T-cell (primary cell): ENCODE measurements around the gene EBLN2. TPM values are rescaled to one million over a fixed set of nuclear protein-coding genes. Genes with fewer than 3 reads are reported as not detected.

Source experiments
- ATAC-seq, 4 experiments: fragments of 200-7000 bp in 3 of 4; fragments of 150-1000 bp in 1 of 4; cut with Tn5 transposase; replicated peaks in 1 of 4; 1 replicate in 3 of 4; 2 replicates in 1 of 4; pipeline ENCODE4 v1.10.0; 2021; ENCODE audit warnings: moderate library complexity in 3 of 4, mild to moderate bottlenecking in 2 of 4, moderate number of reproducible peaks in 1 of 4
- CTCF ChIA-PET, 2 donors: fragments of 300-600 bp; sonication (Branson Sonifier 250); formaldehyde crosslinking; loops; one replicate each; lab custom pipeline; 2022; ENCODE audit warnings: antibody characterized with exemption in 2 of 2; lab: Charles Lee
- POLR2A ChIA-PET, 2 donors: fragments of 300-600 bp; sonication (Branson Sonifier 250); formaldehyde crosslinking; loops; one replicate each; lab custom pipeline; 2022; ENCODE audit warnings: antibody characterized with exemption in 2 of 2; lab: Charles Lee
- DNase-seq, 35 experiments: peaks; one replicate each; pipeline versions ENCODE4 v3.0.0 to v3.0.0-alpha.2; 2013 to 2023
- H3K27ac ChIP-seq: one replicate; pipeline ENCODE4 v1.5.1; 2013; ENCODE audit warnings: low read length
- H3K27me3 ChIP-seq, 2 experiments: replicated peaks in 1 of 2; 1 replicate in 1 of 2; 2 replicates in 1 of 2; pipeline versions ENCODE4 v1.6.1 to v1.7.0; 2013; ENCODE audit warnings: low read length in 1 of 2, mixed read lengths in 1 of 2; ENCODE audit not compliant: control insufficient read depth in 2 of 2, insufficient read depth in 2 of 2; ENCODE audit errors: extremely low read depth in 1 of 2
- H3K36me3 ChIP-seq, 2 donors: 1 replicate in 1 of 2; 2 replicates in 1 of 2; pipeline versions ENCODE4 v1.6.1 to v1.7.0; 2013; ENCODE audit warnings: low read length in 1 of 2; ENCODE audit not compliant: control insufficient read depth in 2 of 2, insufficient read depth in 1 of 2; ENCODE audit errors: extremely low read depth in 1 of 2
- H3K4me1 ChIP-seq, 2 experiments: 1 replicate in 1 of 2; 2 replicates in 1 of 2; pipeline versions ENCODE4 v1.6.1 to v1.7.0; 2013; ENCODE audit warnings: low read length in 2 of 2, mixed read lengths in 1 of 2; ENCODE audit not compliant: insufficient read depth in 2 of 2, control insufficient read depth in 1 of 2; ENCODE audit errors: extremely low read depth in 1 of 2
- H3K4me3 ChIP-seq, 2 donors: 1 replicate in 1 of 2; 2 replicates in 1 of 2; pipeline versions ENCODE4 v1.5.1 to v1.7.0; 2013; ENCODE audit warnings: mild to moderate bottlenecking in 2 of 2, low read length in 1 of 2, moderate library complexity in 1 of 2; ENCODE audit not compliant: control insufficient read depth in 1 of 2; ENCODE audit errors: extremely low read depth in 1 of 2
- H3K9me3 ChIP-seq: 2 replicates; pipeline ENCODE4 v1.7.0; 2013
- H3K27ac Mint-ChIP-seq, 2 donors: one replicate each; pipeline ENCODE4 v1.8.0; 2020 to 2021; ENCODE audit warnings: mild to moderate bottlenecking in 2 of 2, mixed read lengths in 2 of 2
- H3K27me3 Mint-ChIP-seq, 2 donors: one replicate each; pipeline ENCODE4 v1.8.0; 2021 to 2022; ENCODE audit warnings: mixed read lengths in 2 of 2
- H3K36me3 Mint-ChIP-seq: one replicate; pipeline ENCODE4 v1.8.0; 2021; ENCODE audit warnings: mixed read lengths
- H3K4me1 Mint-ChIP-seq, 3 donors: one replicate each; pipeline ENCODE4 v1.8.0; 2020 to 2022; ENCODE audit warnings: mixed read lengths in 3 of 3, mild to moderate bottlenecking in 1 of 3
- H3K4me3 Mint-ChIP-seq, 3 donors: one replicate each; pipeline ENCODE4 v1.8.0; 2020 to 2022; ENCODE audit warnings: mild to moderate bottlenecking in 3 of 3, mixed read lengths in 3 of 3, moderate library complexity in 3 of 3
- H3K9me3 Mint-ChIP-seq, 3 donors: one replicate each; pipeline ENCODE4 v1.8.0; 2020 to 2022; ENCODE audit warnings: mixed read lengths in 3 of 3
- WGBS: methylation state at CpG from one replicate; pipeline ENCODE4 v1.1.5; 2013; ENCODE audit warnings: missing lambda C conversion rate; ENCODE audit not compliant: insufficient coverage; 5-methylcytosine and 5-hydroxymethylcytosine counted together
- total RNA-seq, 35 experiments: library from RNA in 6 of 35; stranded (reverse) in 6 of 35; fragments of 120-200 nt in 1 of 35; gene quantifications; one replicate each; pipeline versions ENCODE4 v1.2.1 to v1.2.4 and lab custom pipeline; 2013 to 2026

The EBLN2 gene
- total RNA-seq, 5 donors from 2014 or later (not counting 1 experiment from before 2014, with no cell fraction given): 6.6 to 12.8 (median 8.1) TPM

- ATAC-seq (no peak), DNase-seq (no peak)
- Histone ChIP-seq H3K4me1 (no peaks in the 10 kb centered on the region), H3K27ac (no peak overlapping the region), H3K27me3 (peaks cover 0 to 7% of the 10 kb centered on the region in 2 experiments), H3K4me3 (no peak overlapping the region), H3K36me3 (no peaks in the 10 kb centered on the region), H3K9me3 (no peaks in the 10 kb centered on the region)
- WGBS: 93% methylated on average over 2 of the region's 3 CpGs
- Mint-ChIP-seq H3K4me3 (no peak overlapping the region), H3K27ac (no peak overlapping the region), H3K4me1 (no peaks in the 10 kb centered on the region), H3K27me3 (peaks cover 11 to 21% of the 10 kb centered on the region in 2 donors), H3K36me3 (no peaks in the 10 kb centered on the region), H3K9me3 (no peaks in the 10 kb centered on the region)
- CTCF ChIA-PET: no interaction called here
- POLR2A ChIA-PET: no interaction called here
Observed at GRCh38 chr3:73107215-73107614, 45.8 kb downstream of the EBLN2 start.

DNA sequence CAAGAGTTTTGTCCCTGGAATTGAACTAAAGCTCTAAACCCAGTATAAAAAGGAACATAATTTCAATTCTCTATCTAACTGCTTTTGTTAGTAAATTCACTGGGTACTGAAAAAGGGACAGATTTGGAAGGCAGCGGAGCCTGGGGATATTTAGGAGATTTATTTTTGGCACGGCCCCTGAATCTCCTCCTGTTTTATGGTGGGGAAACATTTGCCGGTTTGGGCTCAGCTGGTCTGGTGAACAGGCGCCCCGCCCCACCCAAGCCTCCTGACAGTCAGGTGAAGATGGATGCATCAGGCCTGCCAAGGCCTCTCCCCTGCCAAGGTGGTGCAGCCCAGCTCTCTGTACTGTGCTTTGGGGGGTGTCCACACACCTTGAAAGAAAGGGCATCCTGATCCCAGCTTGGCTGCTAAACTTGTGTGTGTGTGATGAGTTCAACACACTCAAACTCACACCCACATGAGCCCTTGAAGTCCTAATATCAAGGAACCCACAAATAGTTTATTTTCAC, 46.3 kb downstream of the EBLN2 start:
- CTCF ChIA-PET: no interaction called here

GRCh38 chr3:73108750-73109149, 47.3 kb downstream of the EBLN2 start:
- no peaks in the 10 kb centered on the region for H3K9me3 Mint-ChIP-seq
- POLR2A ChIA-PET: no interaction called here
- no peaks in the 10 kb centered on the region for H3K9me3 ChIP-seq
- H3K27ac Mint-ChIP-seq: no peak overlapping the region
- H3K4me1 Mint-ChIP-seq: no peaks in the 10 kb centered on the region
- H3K27ac ChIP-seq: no peak overlapping the region
- no peaks in the 10 kb centered on the region for H3K36me3 Mint-ChIP-seq
- H3K4me3 Mint-ChIP-seq: no peak overlapping the region
- DNase-seq (no peak), ATAC-seq (no peak)
- peaks cover 11 to 22% of the 10 kb centered on the region in 2 donors for H3K27me3 Mint-ChIP-seq
- WGBS: 100% methylated on average over 1 of the region's 3 CpGs
- CTCF ChIA-PET: no interaction called here
- peaks cover 0 to 6% of the 10 kb centered on the region in 2 experiments for H3K27me3 ChIP-seq
- H3K36me3 ChIP-seq: no peaks in the 10 kb centered on the region
- H3K4me3 ChIP-seq: no peak overlapping the region
- no peaks in the 10 kb centered on the region for H3K4me1 ChIP-seq

More for the DNA sequence above, 46.3 kb downstream of the EBLN2 start:
- no peaks in the 10 kb centered on the region for H3K36me3 Mint-ChIP-seq
- 93% methylated on average over 4 of the region's 5 CpGs for WGBS
- POLR2A ChIA-PET: no interaction called here
- Histone ChIP-seq H3K4me3 (no peak overlapping the region), H3K36me3 (no peaks in the 10 kb centered on the region), H3K9me3 (no peaks in the 10 kb centered on the region), H3K4me1 (no peaks in the 10 kb centered on the region), H3K27ac (no peak overlapping the region), H3K27me3 (peaks cover 0 to 8% of the 10 kb centered on the region in 2 experiments)
- no peak overlapping the region for H3K27ac Mint-ChIP-seq
- peaks cover 11 to 22% of the 10 kb centered on the region in 2 donors for H3K27me3 Mint-ChIP-seq
- no peaks in the 10 kb centered on the region for H3K9me3 Mint-ChIP-seq
- H3K4me3 Mint-ChIP-seq: no peak overlapping the region
- DNase-seq (no peak), ATAC-seq (no peak)
- H3K4me1 Mint-ChIP-seq: no peaks in the 10 kb centered on the region

DNA sequence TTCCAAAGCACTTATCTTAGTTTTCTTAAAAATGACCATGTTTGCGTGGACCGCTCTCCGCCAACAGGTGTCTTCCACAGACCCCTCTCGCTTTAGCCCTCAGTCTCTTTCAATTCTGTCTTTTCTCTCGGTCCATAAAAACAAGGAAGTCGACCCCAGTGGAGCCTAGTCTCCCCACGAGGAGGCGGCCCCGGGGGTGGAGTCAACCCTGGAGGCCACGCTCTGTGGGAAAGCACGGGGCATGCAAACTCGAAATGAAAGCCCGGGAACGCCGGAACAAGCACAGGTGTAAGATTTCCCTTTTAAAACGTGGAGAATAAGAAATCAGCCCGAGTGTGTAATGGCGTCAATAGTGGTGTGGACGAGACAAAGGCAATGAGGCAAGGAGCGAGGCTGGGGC, 49.1 kb downstream of the EBLN2 start:
- peaks cover 11 to 22% of the 10 kb centered on the region in 2 donors for H3K27me3 Mint-ChIP-seq
- ChIA-PET POLR2A (no interaction called here), CTCF (no interaction called here)
- 84% methylated on average over 20 of the region's 20 CpGs for WGBS
- no peaks in the 10 kb centered on the region for H3K9me3 Mint-ChIP-seq
- no peak for ATAC-seq
- H3K4me3 Mint-ChIP-seq: no peak overlapping the region
- H3K27ac Mint-ChIP-seq: no peak overlapping the region
- H3K9me3 ChIP-seq: no peaks in the 10 kb centered on the region
- H3K36me3 Mint-ChIP-seq: no peaks in the 10 kb centered on the region
- H3K4me1 ChIP-seq: no peaks in the 10 kb centered on the region
- no peak overlapping the region for H3K4me3 ChIP-seq
- DNase-seq: no peak
- H3K27ac ChIP-seq: no peak overlapping the region
- H3K4me1 Mint-ChIP-seq: no peaks in the 10 kb centered on the region
- H3K36me3 ChIP-seq: no peaks in the 10 kb centered on the region
- peaks cover 0 to 10% of the 10 kb centered on the region in 2 experiments for H3K27me3 ChIP-seq

Other genes with a start within 250 kb of the EBLN2 start
- 10 to 100 TPM; 16.6 to 29.0 (median 27.8) TPM for gene SHQ1, start 213.2 kb upstream of the EBLN2 start, total RNA-seq
- under 1 TPM in 2 of 5 donors, not detected in 3; 0.09 to 0.19 TPM for gene GXYLT2, start 173.6 kb upstream of the EBLN2 start, total RNA-seq
- 10 to 100 TPM; 53.3 to 70.6 (median 61.3) TPM for gene PPP4R2, start 64.8 kb upstream of the EBLN2 start, total RNA-seq